GM23338 (cell line): ENCODE data around the gene GPHN.

Source experiments
- CREB1 ChIP-seq: fragments of 250-450 bp; sonication (Bioruptor Pico); IDR thresholded peaks from 2 replicates; pipeline ENCODE4 v1.5.0; 2020; ENCODE audit warnings: low read depth, mild to moderate bottlenecking, moderate library complexity
- CTCF ChIP-seq, 2 experiments: fragments of 200-600 bp in 1 of 2; sonication (generic) in 1 of 2; conservative IDR thresholded peaks; 2 replicates each; pipeline versions ENCODE4 v1.5.1 to v1.6.1; 2016 to 2017; ENCODE audit warnings: antibody characterized with exemption in 2 of 2, low read depth in 2 of 2, mild to moderate bottlenecking in 2 of 2, moderate library complexity in 1 of 2
- ETS1 ChIP-seq: IDR thresholded peaks from 2 replicates; pipeline ENCODE4 v1.6.1; 2016; ENCODE audit warnings: antibody characterized with exemption
- EZH2 ChIP-seq: fragments of 200-600 bp; sonication (generic); IDR thresholded peaks from one replicate; pipeline ENCODE4 v1.8.0; 2017; ENCODE audit warnings: antibody characterized with exemption, mild to moderate bottlenecking, low read depth; ENCODE audit not compliant: unreplicated experiment
- EZH2phosphoT487 ChIP-seq: fragments of 200-600 bp; sonication (generic); IDR thresholded peaks from one replicate; pipeline ENCODE4 v1.8.1; 2018; ENCODE audit warnings: antibody characterized with exemption; ENCODE audit not compliant: unreplicated experiment
- JUNB ChIP-seq: IDR thresholded peaks from one replicate; pipeline ENCODE4 v1.6.1; 2016; ENCODE audit warnings: antibody characterized with exemption; ENCODE audit not compliant: unreplicated experiment
- NANOG ChIP-seq: IDR thresholded peaks from 2 replicates; pipeline ENCODE4 v1.6.1; 2016; ENCODE audit warnings: antibody characterized with exemption, borderline replicate concordance
- POLR2AphosphoS5 ChIP-seq: IDR thresholded peaks from 2 replicates; pipeline ENCODE4 v1.6.1; 2016; ENCODE audit warnings: antibody characterized with exemption, low read depth
- STAT1 ChIP-seq: IDR thresholded peaks from one replicate; pipeline ENCODE4 v1.6.1; 2016; ENCODE audit warnings: antibody characterized with exemption; ENCODE audit not compliant: unreplicated experiment
- TF ChIP-seq, protein P1 (sequence below): IDR thresholded peaks from one replicate; pipeline ENCODE4 v1.6.1; 2018; ENCODE audit warnings: antibody characterized with exemption; ENCODE audit not compliant: unreplicated experiment

- TF ChIP-seq CTCF (conservative IDR thresholded peaks at IDR 0.05; ENCODE audit: low read depth in 2 of 2) (no peak), POLR2AphosphoS5 (no peak), CREB1 (CRISPR knock-in tag) (no peak), EZH2 (no peak), EZH2phosphoT487 (no peak), ETS1 (no peak), STAT1 (no peak), JUNB (no peak), NANOG (no peak)
- TF ChIP-seq, protein P1, sequence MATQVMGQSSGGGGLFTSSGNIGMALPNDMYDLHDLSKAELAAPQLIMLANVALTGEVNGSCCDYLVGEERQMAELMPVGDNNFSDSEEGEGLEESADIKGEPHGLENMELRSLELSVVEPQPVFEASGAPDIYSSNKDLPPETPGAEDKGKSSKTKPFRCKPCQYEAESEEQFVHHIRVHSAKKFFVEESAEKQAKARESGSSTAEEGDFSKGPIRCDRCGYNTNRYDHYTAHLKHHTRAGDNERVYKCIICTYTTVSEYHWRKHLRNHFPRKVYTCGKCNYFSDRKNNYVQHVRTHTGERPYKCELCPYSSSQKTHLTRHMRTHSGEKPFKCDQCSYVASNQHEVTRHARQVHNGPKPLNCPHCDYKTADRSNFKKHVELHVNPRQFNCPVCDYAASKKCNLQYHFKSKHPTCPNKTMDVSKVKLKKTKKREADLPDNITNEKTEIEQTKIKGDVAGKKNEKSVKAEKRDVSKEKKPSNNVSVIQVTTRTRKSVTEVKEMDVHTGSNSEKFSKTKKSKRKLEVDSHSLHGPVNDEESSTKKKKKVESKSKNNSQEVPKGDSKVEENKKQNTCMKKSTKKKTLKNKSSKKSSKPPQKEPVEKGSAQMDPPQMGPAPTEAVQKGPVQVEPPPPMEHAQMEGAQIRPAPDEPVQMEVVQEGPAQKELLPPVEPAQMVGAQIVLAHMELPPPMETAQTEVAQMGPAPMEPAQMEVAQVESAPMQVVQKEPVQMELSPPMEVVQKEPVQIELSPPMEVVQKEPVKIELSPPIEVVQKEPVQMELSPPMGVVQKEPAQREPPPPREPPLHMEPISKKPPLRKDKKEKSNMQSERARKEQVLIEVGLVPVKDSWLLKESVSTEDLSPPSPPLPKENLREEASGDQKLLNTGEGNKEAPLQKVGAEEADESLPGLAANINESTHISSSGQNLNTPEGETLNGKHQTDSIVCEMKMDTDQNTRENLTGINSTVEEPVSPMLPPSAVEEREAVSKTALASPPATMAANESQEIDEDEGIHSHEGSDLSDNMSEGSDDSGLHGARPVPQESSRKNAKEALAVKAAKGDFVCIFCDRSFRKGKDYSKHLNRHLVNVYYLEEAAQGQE: no peak
Measured at GRCh38 chr14:67172520-67172919, 664.6 kb downstream of the GPHN start.
